Endothelial cell of umbilical vein (primary cell): Measurements from ENCODE around the gene CLIC3.

ENCODE experiments used
- FOS ChIP-seq: IDR thresholded peaks from 2 replicates; pipeline ENCODE4 v1.6.1; 2011; ENCODE audit warnings: mild to moderate bottlenecking, low read length, moderate library complexity, borderline replicate concordance; ENCODE audit not compliant: insufficient read depth
- JUN ChIP-seq: IDR thresholded peaks from 2 replicates; pipeline ENCODE4 v1.6.1; 2011; ENCODE audit warnings: borderline replicate concordance, low read depth; ENCODE audit not compliant: insufficient read length, insufficient read depth
- POLR2A ChIP-seq: IDR thresholded peaks from 2 replicates; pipeline ENCODE4 v1.6.1; 2012; ENCODE audit warnings: low read depth, mild to moderate bottlenecking, control low read depth, low read length

DNA sequence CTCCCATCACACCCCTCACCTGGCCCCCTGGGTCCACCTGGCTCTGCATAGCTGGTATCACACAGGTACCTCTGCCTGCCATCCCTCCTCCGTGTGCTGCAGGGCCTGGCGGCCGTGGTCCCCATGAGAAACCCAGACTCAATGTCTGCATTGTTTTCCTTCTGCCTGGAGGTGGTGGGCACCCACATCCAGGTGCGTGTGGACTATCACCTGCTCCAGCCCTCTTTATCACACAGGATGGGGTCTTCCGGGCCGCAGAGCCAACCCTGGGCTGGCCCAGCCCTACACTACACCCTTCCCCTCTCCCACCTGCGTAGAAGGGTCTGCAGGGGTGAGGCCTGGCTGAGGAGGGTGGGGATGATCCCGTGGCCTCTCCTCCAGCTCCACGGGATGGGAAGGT is 42.5 kb upstream of the CLIC3 start:
- TF ChIP-seq POLR2A (no peak), FOS (no peak), JUN (no peak)
